Testis (tissue), 3 donors: ENCODE results near the gene GNA14. TPM values are rescaled to one million over a fixed set of nuclear protein-coding genes. Genes with fewer than 3 reads are reported as not detected.

Experiments used
- DNase-seq: peaks from one replicate; pipeline ENCODE4 v3.0.0-alpha.2; 2019
- H3K27ac ChIP-seq, 2 donors: fragments of 200-600 bp; sonication (generic); one replicate each; pipeline ENCODE4 v1.5.1; 2019
- H3K27me3 ChIP-seq: fragments of 200-600 bp; sonication (generic); one replicate; pipeline ENCODE4 v1.5.1; 2019
- H3K36me3 ChIP-seq: fragments of 200-600 bp; sonication (generic); one replicate; pipeline ENCODE4 v1.5.1; 2017; ENCODE audit warnings: low read depth; ENCODE audit errors: missing control alignments
- H3K4me1 ChIP-seq: fragments of 200-600 bp; sonication (generic); one replicate; pipeline ENCODE4 v1.5.1; 2019
- H3K4me3 ChIP-seq, 2 donors: fragments of 200-600 bp; sonication (generic); one replicate each; pipeline ENCODE4 v1.5.1; 2017 to 2019
- H3K9me3 ChIP-seq: fragments of 200-600 bp; sonication (generic); one replicate; pipeline ENCODE4 v1.5.1; 2017
- CTCF ChIP-seq, 3 experiments: fragments of 450-650 bp in 2 of 3; fragments of 200-600 bp in 1 of 3; sonication (generic) in 1 of 3; IDR thresholded peaks; one replicate each; pipeline ENCODE4 v1.5.1; 2016 to 2019; ENCODE audit warnings: antibody characterized with exemption in 3 of 3, mild to moderate bottlenecking in 2 of 3, moderate library complexity in 1 of 3
- POLR2A ChIP-seq: fragments of 450-650 bp; IDR thresholded peaks from one replicate; pipeline ENCODE4 v1.6.1; 2017; ENCODE audit warnings: antibody characterized with exemption, mild to moderate bottlenecking, moderate library complexity
- WGBS, 2 donors: methylation state at CpG; one replicate each; pipeline ENCODE4 v1.1.5; 2018; 5-methylcytosine and 5-hydroxymethylcytosine counted together
- intact Hi-C: fragments of 100-400 bp; cut with DNase I; formaldehyde crosslinking; loops from one replicate; pipeline ENCODE4 v1.15.1; 2023; ENCODE audit warnings: low total_unique reads
- polyA plus RNA-seq: library from polyadenylated mRNA; stranded (reverse); fragments of 350-450 nt; fragmentation: Illumina TruSeq; extraction: RNeasy Lipid Tissue Mini Kit (QIAGEN cat#74804); gene quantifications from one replicate; pipeline ENCODE4 v1.2.3, GENCODE V29; 2014; ENCODE audit warnings: low read depth, low replicate concordance; ENCODE audit not compliant: insufficient read depth
- total RNA-seq, 2 donors: library from RNA; depleted of rRNA; stranded (reverse); fragments of >200 nt; gene quantifications; one replicate each; pipeline ENCODE4 v1.2.3, GENCODE V29; 2016

The GNA14 gene
- total and polyA plus RNA-seq, 3 donors from 2014 or later = 3.1 to 4.4 (median 4.3) TPM

- Histone ChIP-seq H3K4me1 (peaks cover 6% of the 10 kb centered on the region), H3K4me3 (no peak overlapping the region), H3K9me3 (no peaks in the 10 kb centered on the region), H3K36me3 (no peaks in the 10 kb centered on the region), H3K27me3 (no peaks in the 10 kb centered on the region), H3K27ac (no peak overlapping the region)
- DNase-seq = no peak
- intact Hi-C loops = no loop called here
- no peak for TF ChIP-seq POLR2A
- no peak for TF ChIP-seq CTCF (IDR thresholded peaks at IDR 0.05)
- WGBS, 2 donors = 86% methylated on average over 2 of the region's 2 CpGs
Measured at GRCh38 chr9:77561331-77562018, 86.6 kb downstream of the GNA14 start.

GRCh38 chr9:77556396-77556795, 91.7 kb downstream of the GNA14 start:
- TF ChIP-seq POLR2A = no peak
- TF ChIP-seq CTCF (IDR thresholded peaks at IDR 0.05) = no peak
- WGBS, 2 donors = 85 to 89% methylated on average over 1 of the region's 1 CpG
- intact Hi-C loops = no loop called here
- Histone ChIP-seq H3K36me3 (no peaks in the 10 kb centered on the region), H3K9me3 (no peaks in the 10 kb centered on the region), H3K27me3 (no peaks in the 10 kb centered on the region), H3K4me1 (no peaks in the 10 kb centered on the region), H3K27ac (no peak overlapping the region), H3K4me3 (no peak overlapping the region)
- DNase-seq = no peak

- H3K36me3 ChIP-seq = no peaks in the 10 kb centered on the region
- 24 to 26% methylated on average over 2 of the region's 2 CpGs for WGBS, 2 donors
- no peaks in the 10 kb centered on the region for H3K9me3 ChIP-seq
- H3K4me1 ChIP-seq = no peaks in the 10 kb centered on the region
- DNase-seq = no peak
- no peak overlapping the region for H3K4me3 ChIP-seq
- intact Hi-C loops = no loop called here
- H3K27me3 ChIP-seq = no peaks in the 10 kb centered on the region
- no peak for TF ChIP-seq POLR2A
- TF ChIP-seq CTCF (IDR thresholded peaks at IDR 0.05) = no peak
- no peak overlapping the region for H3K27ac ChIP-seq
Measured at GRCh38 chr9:77554586-77555105, 93.5 kb downstream of the GNA14 start.

GRCh38 chr9:77547106-77547730, 100.9 kb downstream of the GNA14 start:
- no peak for DNase-seq
- H3K27ac ChIP-seq = no peak overlapping the region
- WGBS, 2 donors = 83 to 84% methylated on average over 5 of the region's 5 CpGs
- H3K36me3 ChIP-seq = no peaks in the 10 kb centered on the region
- no peaks in the 10 kb centered on the region for H3K9me3 ChIP-seq
- TF ChIP-seq POLR2A = no peak
- no peak for TF ChIP-seq CTCF (IDR thresholded peaks at IDR 0.05)
- H3K27me3 ChIP-seq = no peaks in the 10 kb centered on the region
- H3K4me3 ChIP-seq = no peak overlapping the region
- H3K4me1 ChIP-seq = no peaks in the 10 kb centered on the region
- intact Hi-C loops = no loop called here
